GM21526 (cell line): Measurements from ENCODE around the gene DAW1.
A peak's percentile ranks its signal among the peaks of the same experiment; 100 is the strongest.
"Not testable (repeated sequence)": the region's sequence is repeated elsewhere in the genome, so short reads cannot be mapped to it uniquely, and the experiment has no call there.

Source experiments
- ATAC-seq: cut with Tn5 transposase; IDR thresholded peaks from one replicate; pipeline ENCODE4 v1.9.1; 2021; ENCODE audit warnings: moderate library complexity; ENCODE audit not compliant: unreplicated experiment, low FRiP score

The DAW1 gene

GRCh38 chr2:227871375-227871791 lies at the start of gene DAW1:
TSS of gene DAW1 (plus strand) at chr2:227871631. CDS start at chr2:227871690, 59 bp downstream.
- ATAC-seq: peak; percentile 61

- ATAC-seq: no peak
Observed at GRCh38 chr2:227822416-227823003, 48.9 kb upstream of the DAW1 start.

GRCh38 chr2:227823922-227824321 lies 47.5 kb upstream of the DAW1 start:
- ATAC-seq: no peak

GRCh38 chr2:227824711-227825110 lies 46.7 kb upstream of the DAW1 start:
- ATAC-seq: no peak

- no peak for ATAC-seq
Observed at GRCh38 chr2:227826019-227826521, 45.4 kb upstream of the DAW1 start.

GRCh38 chr2:227826563-227826962 lies 44.9 kb upstream of the DAW1 start:
- no peak for ATAC-seq

GRCh38 chr2:227827143-227827542 lies 44.3 kb upstream of the DAW1 start:
- no peak for ATAC-seq

- ATAC-seq: no peak
Observed at GRCh38 chr2:227828477-227828912, 42.9 kb upstream of the DAW1 start.

GRCh38 chr2:227829337-227829736 lies 42.1 kb upstream of the DAW1 start:
- ATAC-seq: no peak

- ATAC-seq: no peak
Observed at GRCh38 chr2:227834423-227834822, 37.0 kb upstream of the DAW1 start.

- ATAC-seq: no peak
Observed at GRCh38 chr2:227834916-227835650, 36.3 kb upstream of the DAW1 start.

GRCh38 chr2:227839339-227840129 lies 31.9 kb upstream of the DAW1 start:
- not testable (repeated sequence) for ATAC-seq

GRCh38 chr2:227846831-227847230 lies 24.6 kb upstream of the DAW1 start:
- ATAC-seq: peak; percentile 76

- ATAC-seq: no peak
Observed at GRCh38 chr2:227848146-227848545, 23.3 kb upstream of the DAW1 start.

- ATAC-seq: peak; percentile 64
Observed at GRCh38 chr2:227848586-227848985, 22.8 kb upstream of the DAW1 start.

GRCh38 chr2:227849906-227850305 lies 21.5 kb upstream of the DAW1 start:
- ATAC-seq: no peak

- no peak for ATAC-seq
Observed at GRCh38 chr2:227853204-227853629, 18.2 kb upstream of the DAW1 start.

- no peak for ATAC-seq
Observed at GRCh38 chr2:227853765-227854271, 17.6 kb upstream of the DAW1 start.

- no peak for ATAC-seq
Observed at GRCh38 chr2:227855440-227855839, 16.0 kb upstream of the DAW1 start.

GRCh38 chr2:227856697-227857096 lies 14.7 kb upstream of the DAW1 start:
- no peak for ATAC-seq

- ATAC-seq: no peak
Observed at GRCh38 chr2:227860221-227860641, 11.2 kb upstream of the DAW1 start.
